NCI-H2227 (cell line): Measurements from ENCODE around the gene AARS1.
"Not testable (repeated sequence)": the region's sequence is repeated elsewhere in the genome, so short reads cannot be mapped to it uniquely, and the experiment has no call there.

Experiments used
- DNase-seq: peaks from one replicate; lab custom pipeline; 2025; ENCODE audit not compliant: unreplicated experiment; lab: John Stamatoyannopoulos, UW

The AARS1 gene

GRCh38 chr16:70271696-70272095 lies 17.6 kb downstream of the AARS1 start:
- DNase-seq: no peak

DNA sequence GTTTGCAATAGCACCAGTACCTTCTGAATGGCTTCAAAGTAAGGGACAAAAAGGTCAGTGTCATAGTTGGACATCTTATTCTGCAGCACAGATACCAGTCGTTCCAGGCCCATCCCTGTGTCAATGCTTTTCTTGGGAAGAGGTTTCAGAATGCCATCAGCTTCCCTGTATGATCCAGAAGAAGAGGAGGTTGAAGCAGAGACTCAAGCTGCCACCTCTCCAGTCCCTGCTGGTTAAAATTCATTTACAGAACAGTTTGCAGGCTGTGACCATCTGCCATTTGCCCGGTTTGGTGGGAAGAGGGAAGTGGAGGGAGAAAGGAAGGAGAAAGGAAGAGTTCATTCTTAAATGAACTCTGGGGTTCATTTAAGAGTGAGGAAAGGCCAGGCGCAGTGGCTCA lies 19.1 kb downstream of the AARS1 start:
- no peak for DNase-seq

DNA sequence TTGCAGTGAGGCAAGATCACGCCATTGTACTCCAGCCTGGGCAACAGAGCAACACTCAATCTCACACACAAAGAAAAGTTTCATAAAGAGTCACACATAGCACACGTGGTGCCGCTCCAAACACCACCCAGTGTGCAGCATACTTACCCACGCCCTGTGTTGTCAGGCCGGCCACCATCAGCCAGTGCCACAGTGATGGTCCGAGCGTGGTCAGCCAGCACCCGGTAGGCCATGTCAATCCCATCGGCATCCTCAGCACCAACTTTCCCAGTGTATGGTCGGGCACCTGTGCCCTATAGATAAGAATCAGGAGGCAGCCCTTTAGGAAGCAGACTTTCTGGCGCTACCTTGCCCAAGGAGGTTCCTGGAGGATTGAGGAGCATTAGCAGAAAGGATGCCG lies 19.8 kb downstream of the AARS1 start:
- DNase-seq: no peak

DNA sequence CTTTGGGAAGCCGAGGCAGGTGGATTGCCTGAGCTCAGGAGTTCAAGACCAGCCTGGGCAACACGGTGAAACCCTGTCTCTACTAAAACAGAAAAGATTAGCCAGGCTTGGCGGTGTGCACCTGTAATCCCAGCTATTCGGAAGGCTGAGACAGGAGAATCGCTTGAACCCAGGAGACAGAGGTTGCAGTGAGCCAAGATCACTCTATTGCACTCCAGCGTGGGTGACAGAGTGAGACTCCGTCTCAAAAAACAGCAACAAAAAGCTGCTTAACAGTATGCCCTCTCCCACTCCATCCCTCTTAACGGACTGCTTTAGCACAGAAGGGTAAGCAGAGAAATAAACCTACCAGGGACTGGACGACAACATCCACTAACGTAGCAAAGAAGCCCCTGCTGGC lies 21.4 kb downstream of the AARS1 start:
- not testable (repeated sequence) for DNase-seq

- peak; percentile 44 for DNase-seq
Observed at GRCh38 chr16:70267516-70267915, 21.8 kb downstream of the AARS1 start.

DNA sequence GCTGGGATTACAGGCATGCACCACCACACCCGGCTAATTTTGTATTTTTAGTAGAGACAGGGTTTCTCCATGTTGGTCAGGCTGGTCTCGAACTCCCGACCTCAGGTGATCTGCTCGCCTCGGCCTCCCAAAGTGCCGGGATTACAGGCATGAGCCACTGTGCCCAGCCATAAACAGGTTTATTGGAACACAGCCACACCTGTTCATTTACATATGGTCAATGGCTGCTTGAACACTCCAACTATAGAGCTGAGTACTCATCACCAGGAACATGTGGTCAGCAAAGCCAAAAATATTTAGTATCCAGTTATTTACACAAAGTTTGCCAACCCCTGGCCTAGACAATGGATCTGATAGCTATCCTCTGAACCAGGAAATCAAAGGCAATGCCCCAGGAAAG lies 29.4 kb downstream of the AARS1 start:
- not testable (repeated sequence) for DNase-seq

DNA sequence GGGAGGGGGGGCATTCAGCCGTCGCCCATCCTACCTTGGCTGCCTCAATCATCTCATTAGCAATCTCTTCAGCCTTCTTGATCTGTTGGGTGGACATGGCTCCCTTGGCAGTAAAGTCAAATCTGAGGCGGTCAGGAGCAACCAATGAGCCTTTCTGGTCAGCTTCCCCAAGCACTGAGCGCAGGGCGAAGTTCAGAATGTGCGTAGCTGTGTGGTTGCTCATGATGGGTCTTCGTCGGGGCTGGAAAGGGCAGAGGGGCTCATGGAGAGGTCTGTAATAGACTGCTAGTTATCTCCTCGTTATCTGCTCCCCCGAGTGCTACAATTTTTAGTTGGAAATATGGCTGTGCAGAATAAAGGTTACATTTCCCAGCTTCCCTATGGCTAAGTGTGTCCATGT lies 30.4 kb downstream of the AARS1 start:
- no peak for DNase-seq

- DNase-seq: no peak
Observed at GRCh38 chr16:70258065-70258464, 31.2 kb downstream of the AARS1 start.

GRCh38 chr16:70257391-70257790 lies 31.9 kb downstream of the AARS1 start:
- no peak for DNase-seq

GRCh38 chr16:70255574-70255973 lies 33.7 kb downstream of the AARS1 start:
- no peak for DNase-seq

DNA sequence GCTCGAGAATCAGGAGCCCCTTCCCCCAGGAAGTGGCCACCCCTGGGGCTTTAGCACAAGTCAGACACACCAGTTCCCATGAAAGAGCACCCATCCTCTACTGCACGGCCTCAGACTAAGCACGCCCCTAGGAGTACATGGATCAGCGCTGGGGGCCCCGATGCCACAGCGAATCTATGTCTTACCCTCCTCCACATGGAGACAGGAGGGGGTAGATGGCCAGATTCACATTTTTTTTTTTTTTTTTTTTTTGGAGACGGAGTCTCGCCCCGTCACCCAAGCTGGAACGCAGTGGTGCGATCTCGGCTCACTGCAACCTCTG lies 34.4 kb downstream of the AARS1 start:
- no peak for DNase-seq

GRCh38 chr16:70254180-70254964 lies 34.9 kb downstream of the AARS1 start:
- no peak for DNase-seq

GRCh38 chr16:70253291-70254106 lies 35.8 kb downstream of the AARS1 start:
- peak; percentile 43 for DNase-seq

GRCh38 chr16:70252355-70252988 lies 36.8 kb downstream of the AARS1 start:
- peak; percentile 7 for DNase-seq

DNA sequence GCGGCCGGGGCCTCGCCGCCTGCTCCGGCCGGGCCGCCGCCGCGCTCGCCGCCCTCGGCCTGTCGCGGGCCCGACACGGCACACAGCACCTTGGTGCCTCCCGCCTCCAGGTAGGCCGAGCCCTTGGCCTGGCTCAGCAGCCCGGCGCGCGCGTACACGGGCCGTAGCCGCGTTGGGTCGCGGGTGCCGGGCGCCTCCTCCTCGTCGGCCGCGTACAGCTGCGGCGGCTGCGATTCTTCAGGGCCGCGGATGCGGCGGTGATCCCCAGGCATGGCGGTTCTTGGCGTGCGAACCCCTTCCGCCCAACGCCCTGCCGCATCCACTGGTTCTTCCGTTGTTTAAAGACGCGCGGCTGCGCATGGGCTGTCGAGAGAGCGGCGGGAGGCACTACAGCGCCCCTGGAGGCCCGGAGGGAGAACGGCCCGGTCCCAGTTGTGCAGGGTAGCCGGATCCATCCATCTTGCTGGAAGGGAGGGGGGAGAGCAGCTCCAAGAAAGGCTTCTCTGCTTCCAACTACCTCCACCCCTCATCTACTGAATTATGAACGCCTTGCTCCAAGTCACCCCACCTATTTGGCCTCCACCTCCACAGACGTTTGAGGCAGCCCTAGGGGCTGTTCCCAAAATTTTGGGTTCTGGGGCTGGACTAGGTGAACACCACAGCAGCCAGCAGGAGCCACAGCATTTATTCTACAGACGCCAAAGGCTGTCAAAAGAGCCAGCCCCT lies 37.5 kb downstream of the AARS1 start, which contains the start of gene EXOSC6:
EXOSC6 (minus strand) TSS at position 312 of the 726 bp plus-strand sequence; CDS start at position 272, 40 bp downstream.
- DNase-seq: peak; percentile 93

- DNase-seq: peak; percentile 52
Observed at GRCh38 chr16:70250748-70251628, 38.3 kb downstream of the AARS1 start.

DNA sequence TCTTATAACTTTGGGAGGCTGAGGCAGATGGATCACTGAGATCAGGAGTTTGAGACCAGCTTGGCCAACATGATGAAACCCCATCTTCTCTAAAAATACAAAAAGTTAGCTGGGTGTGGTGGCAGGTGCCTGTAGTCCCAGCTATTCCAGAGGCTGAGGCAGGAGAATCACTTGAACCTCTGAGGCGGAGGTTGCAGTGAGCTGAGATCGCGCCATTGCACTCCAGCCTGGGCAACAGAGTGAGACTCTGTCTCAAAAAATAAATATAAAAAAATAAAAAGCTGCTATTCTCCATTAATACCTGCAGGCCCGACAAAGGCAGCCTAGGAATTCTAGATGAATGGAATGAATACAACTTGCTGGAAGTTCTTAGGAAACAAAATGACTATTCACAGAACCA lies 39.6 kb downstream of the AARS1 start:
- DNase-seq: not testable (repeated sequence)

- not testable (repeated sequence) for DNase-seq
Observed at GRCh38 chr16:70238773-70239172, 50.5 kb downstream of the AARS1 start.

- DNase-seq: not testable (repeated sequence)
Observed at GRCh38 chr16:70231831-70232230, 57.5 kb downstream of the AARS1 start.

- DNase-seq: not testable (repeated sequence)
Observed at GRCh38 chr16:70226024-70226423, 63.3 kb downstream of the AARS1 start.
